Measurements from ENCODE around the gene OSBP.

Gene OSBP

GRCh38 chr11:59615637-59616395 is at the start of gene OSBP:
OSBP (minus strand) TSS chr11:59615774; CDS start chr11:59615664, 110 bp downstream.
- peak within 1 kb of the TSS; percentile 86 for H3K4me3 ChIP-seq (ENCODE audit: low read depth, low read length)
- DNase-seq (ENCODE audit: low read depth) = peak; percentile 100
- TF ChIP-seq CTCF (IDR thresholded peaks at IDR 0.05; ENCODE audit: control insufficient read depth, extremely low read depth, insufficient read depth) = no peak

GRCh38 chr11:59660621-59661020 is 45.0 kb upstream of the OSBP start:
- no peak for TF ChIP-seq CTCF (IDR thresholded peaks at IDR 0.05; ENCODE audit: control insufficient read depth, extremely low read depth, insufficient read depth)
- H3K4me3 ChIP-seq (ENCODE audit: low read depth, low read length) = no peak overlapping the region
- no peak for DNase-seq (ENCODE audit: low read depth)

- no peak for TF ChIP-seq CTCF (IDR thresholded peaks at IDR 0.05; ENCODE audit: control insufficient read depth, extremely low read depth, insufficient read depth)
- DNase-seq (ENCODE audit: low read depth) = no peak
- H3K4me3 ChIP-seq (ENCODE audit: low read depth, low read length) = no peak overlapping the region
Measured at GRCh38 chr11:59659981-59660380, 44.4 kb upstream of the OSBP start.

- no peak for TF ChIP-seq CTCF (IDR thresholded peaks at IDR 0.05; ENCODE audit: control insufficient read depth, extremely low read depth, insufficient read depth)
- H3K4me3 ChIP-seq (ENCODE audit: low read depth, low read length) = no peak overlapping the region
- DNase-seq (ENCODE audit: low read depth) = no peak
Measured at GRCh38 chr11:59658036-59658435, 42.5 kb upstream of the OSBP start.

GRCh38 chr11:59654893-59655292 is 39.3 kb upstream of the OSBP start:
- no peak overlapping the region for H3K4me3 ChIP-seq (ENCODE audit: low read depth, low read length)
- no peak for DNase-seq (ENCODE audit: low read depth)
- no peak for TF ChIP-seq CTCF (IDR thresholded peaks at IDR 0.05; ENCODE audit: control insufficient read depth, extremely low read depth, insufficient read depth)

- no peak overlapping the region for H3K4me3 ChIP-seq (ENCODE audit: low read depth, low read length)
- no peak for DNase-seq (ENCODE audit: low read depth)
- no peak for TF ChIP-seq CTCF (IDR thresholded peaks at IDR 0.05; ENCODE audit: control insufficient read depth, extremely low read depth, insufficient read depth)
Measured at GRCh38 chr11:59647245-59647980, 31.8 kb upstream of the OSBP start.

All from LNCaP clone FGC (cell line).